ENCODE measurements around the gene ADAM17.

Gene ADAM17

GRCh38 chr2:9538000-9538507 is 17.6 kb downstream of the ADAM17 start:
- Histone ChIP-seq H3K4me1 (ENCODE audit: control insufficient read depth, insufficient read depth, low read length) (peaks cover 33% of the 10 kb centered on the region), H3K9me3 (replicated peaks; ENCODE audit: low read length) (no peaks in the 10 kb centered on the region), H3K9ac (ENCODE audit: low read depth, low read length) (no peak overlapping the region), H3K36me3 (ENCODE audit: insufficient read depth, low read length) (peaks cover 13% of the 10 kb centered on the region), H3K27me3 (ENCODE audit: control insufficient read depth, insufficient read depth, low read length) (no peaks in the 10 kb centered on the region), H3K4me3 (ENCODE audit: low read length) (no peak overlapping the region), H3K4me2 (ENCODE audit: low read length) (peak overlapping the region; percentile 44)

- Histone ChIP-seq H3K9ac (ENCODE audit: low read depth, low read length) (peak overlapping the region; percentile 68), H3K27me3 (ENCODE audit: control insufficient read depth, insufficient read depth, low read length) (no peaks in the 10 kb centered on the region), H3K4me2 (ENCODE audit: low read length) (no peak overlapping the region), H3K9me3 (replicated peaks; ENCODE audit: low read length) (no peaks in the 10 kb centered on the region), H3K4me3 (ENCODE audit: low read length) (no peak overlapping the region), H3K36me3 (ENCODE audit: insufficient read depth, low read length) (peaks cover 21% of the 10 kb centered on the region), H3K4me1 (ENCODE audit: control insufficient read depth, insufficient read depth, low read length) (peaks cover 33% of the 10 kb centered on the region)
These were observed 19.1 kb downstream of the ADAM17 start for GRCh38 chr2:9536504-9536903.

GRCh38 chr2:9535177-9535576 is 20.5 kb downstream of the ADAM17 start:
- peaks cover 31% of the 10 kb centered on the region for H3K4me1 ChIP-seq (ENCODE audit: control insufficient read depth, insufficient read depth, low read length)
- no peaks in the 10 kb centered on the region for H3K27me3 ChIP-seq (ENCODE audit: control insufficient read depth, insufficient read depth, low read length)
- peaks cover 24% of the 10 kb centered on the region for H3K36me3 ChIP-seq (ENCODE audit: insufficient read depth, low read length)
- H3K9me3 ChIP-seq (replicated peaks; ENCODE audit: low read length): no peaks in the 10 kb centered on the region
- H3K4me2 ChIP-seq (ENCODE audit: low read length): no peak overlapping the region
- no peak overlapping the region for H3K9ac ChIP-seq (ENCODE audit: low read depth, low read length)
- no peak overlapping the region for H3K4me3 ChIP-seq (ENCODE audit: low read length)

- Histone ChIP-seq H3K9me3 (replicated peaks; ENCODE audit: low read length) (no peaks in the 10 kb centered on the region), H3K4me3 (ENCODE audit: low read length) (no peak overlapping the region), H3K4me2 (ENCODE audit: low read length) (no peak overlapping the region), H3K27me3 (ENCODE audit: control insufficient read depth, insufficient read depth, low read length) (no peaks in the 10 kb centered on the region), H3K36me3 (ENCODE audit: insufficient read depth, low read length) (peaks cover 35% of the 10 kb centered on the region), H3K4me1 (ENCODE audit: control insufficient read depth, insufficient read depth, low read length) (peaks cover 17% of the 10 kb centered on the region), H3K9ac (ENCODE audit: low read depth, low read length) (no peak overlapping the region)
These were observed 22.0 kb downstream of the ADAM17 start for GRCh38 chr2:9533663-9534062.

- no peaks in the 10 kb centered on the region for H3K27me3 ChIP-seq (ENCODE audit: control insufficient read depth, insufficient read depth, low read length)
- H3K4me1 ChIP-seq (ENCODE audit: control insufficient read depth, insufficient read depth, low read length): peaks cover 22% of the 10 kb centered on the region
- H3K36me3 ChIP-seq (ENCODE audit: insufficient read depth, low read length): peaks cover 37% of the 10 kb centered on the region
- no peak overlapping the region for H3K4me2 ChIP-seq (ENCODE audit: low read length)
- no peak overlapping the region for H3K9ac ChIP-seq (ENCODE audit: low read depth, low read length)
- no peaks in the 10 kb centered on the region for H3K9me3 ChIP-seq (replicated peaks; ENCODE audit: low read length)
- H3K4me3 ChIP-seq (ENCODE audit: low read length): no peak overlapping the region
These were observed 23.2 kb downstream of the ADAM17 start for GRCh38 chr2:9532421-9532820.

- no peaks in the 10 kb centered on the region for H3K27me3 ChIP-seq (ENCODE audit: control insufficient read depth, insufficient read depth, low read length)
- no peak overlapping the region for H3K4me2 ChIP-seq (ENCODE audit: low read length)
- H3K36me3 ChIP-seq (ENCODE audit: insufficient read depth, low read length): peaks cover 55% of the 10 kb centered on the region
- H3K9ac ChIP-seq (ENCODE audit: low read depth, low read length): no peak overlapping the region
- no peak overlapping the region for H3K4me3 ChIP-seq (ENCODE audit: low read length)
- H3K4me1 ChIP-seq (ENCODE audit: control insufficient read depth, insufficient read depth, low read length): peaks cover 7% of the 10 kb centered on the region
- H3K9me3 ChIP-seq (replicated peaks; ENCODE audit: low read length): no peaks in the 10 kb centered on the region
These were observed 27.4 kb downstream of the ADAM17 start for GRCh38 chr2:9527995-9528787.

GRCh38 chr2:9525266-9525665 is 30.4 kb downstream of the ADAM17 start:
- Histone ChIP-seq H3K4me2 (ENCODE audit: low read length) (no peak overlapping the region), H3K9me3 (replicated peaks; ENCODE audit: low read length) (no peaks in the 10 kb centered on the region), H3K4me1 (ENCODE audit: control insufficient read depth, insufficient read depth, low read length) (peaks cover 7% of the 10 kb centered on the region), H3K27me3 (ENCODE audit: control insufficient read depth, insufficient read depth, low read length) (no peaks in the 10 kb centered on the region), H3K36me3 (ENCODE audit: insufficient read depth, low read length) (peaks cover 52% of the 10 kb centered on the region), H3K9ac (ENCODE audit: low read depth, low read length) (no peak overlapping the region), H3K4me3 (ENCODE audit: low read length) (no peak overlapping the region)

GRCh38 chr2:9524291-9524690 is 31.3 kb downstream of the ADAM17 start:
- Histone ChIP-seq H3K9ac (ENCODE audit: low read depth, low read length) (no peak overlapping the region), H3K36me3 (ENCODE audit: insufficient read depth, low read length) (peaks cover 50% of the 10 kb centered on the region), H3K4me1 (ENCODE audit: control insufficient read depth, insufficient read depth, low read length) (peaks cover 13% of the 10 kb centered on the region), H3K4me3 (ENCODE audit: low read length) (no peak overlapping the region), H3K4me2 (ENCODE audit: low read length) (no peak overlapping the region), H3K9me3 (replicated peaks; ENCODE audit: low read length) (no peaks in the 10 kb centered on the region), H3K27me3 (ENCODE audit: control insufficient read depth, insufficient read depth, low read length) (no peaks in the 10 kb centered on the region)

GRCh38 chr2:9519250-9519649 is 36.4 kb downstream of the ADAM17 start:
- Histone ChIP-seq H3K4me3 (ENCODE audit: low read length) (no peak overlapping the region), H3K27me3 (ENCODE audit: control insufficient read depth, insufficient read depth, low read length) (no peaks in the 10 kb centered on the region), H3K9ac (ENCODE audit: low read depth, low read length) (no peak overlapping the region), H3K4me1 (ENCODE audit: control insufficient read depth, insufficient read depth, low read length) (peaks cover 6% of the 10 kb centered on the region), H3K4me2 (ENCODE audit: low read length) (no peak overlapping the region), H3K9me3 (replicated peaks; ENCODE audit: low read length) (no peaks in the 10 kb centered on the region), H3K36me3 (ENCODE audit: insufficient read depth, low read length) (peaks cover 39% of the 10 kb centered on the region)

GRCh38 chr2:9518780-9519179 is 36.9 kb downstream of the ADAM17 start:
- Histone ChIP-seq H3K4me2 (ENCODE audit: low read length) (no peak overlapping the region), H3K9ac (ENCODE audit: low read depth, low read length) (no peak overlapping the region), H3K36me3 (ENCODE audit: insufficient read depth, low read length) (peaks cover 36% of the 10 kb centered on the region), H3K4me3 (ENCODE audit: low read length) (no peak overlapping the region), H3K27me3 (ENCODE audit: control insufficient read depth, insufficient read depth, low read length) (no peaks in the 10 kb centered on the region), H3K4me1 (ENCODE audit: control insufficient read depth, insufficient read depth, low read length) (peaks cover 6% of the 10 kb centered on the region), H3K9me3 (replicated peaks; ENCODE audit: low read length) (no peaks in the 10 kb centered on the region)

- H3K9me3 ChIP-seq (replicated peaks; ENCODE audit: low read length): no peaks in the 10 kb centered on the region
- no peak overlapping the region for H3K4me2 ChIP-seq (ENCODE audit: low read length)
- peaks cover 6% of the 10 kb centered on the region for H3K4me1 ChIP-seq (ENCODE audit: control insufficient read depth, insufficient read depth, low read length)
- peaks cover 36% of the 10 kb centered on the region for H3K36me3 ChIP-seq (ENCODE audit: insufficient read depth, low read length)
- no peaks in the 10 kb centered on the region for H3K27me3 ChIP-seq (ENCODE audit: control insufficient read depth, insufficient read depth, low read length)
- no peak overlapping the region for H3K9ac ChIP-seq (ENCODE audit: low read depth, low read length)
- H3K4me3 ChIP-seq (ENCODE audit: low read length): no peak overlapping the region
These were observed 37.5 kb downstream of the ADAM17 start for GRCh38 chr2:9518163-9518562.
